HUDEP-2 (cell line): ENCODE data around the gene TRAF1.

ENCODE experiments used
- DNase-seq, 76 experiments: peaks; one replicate each; lab custom pipeline; 2025; ENCODE audit not compliant: unreplicated experiment in 76 of 76; lab: John Stamatoyannopoulos, UW

TRAF1 gene

GRCh38 chr9:120853198-120853597 lies 73.4 kb downstream of the TRAF1 start:
- no peak for DNase-seq
